Panc1 (cell line): Measurements from ENCODE around the gene KIF12. TPM values are rescaled to one million over a fixed set of nuclear protein-coding genes. Genes with fewer than 3 reads are reported as not detected.

Experiments used
- ATAC-seq: fragments of 200-7000 bp; cut with Tn5 transposase; 2 replicates; pipeline ENCODE4 v1.9.1; 2020; ENCODE audit warnings: mild to moderate bottlenecking, moderate library complexity
- BruUV-seq: library from RNA; stranded (reverse); fragments of 400-500 nt; replicated peaks from 2 replicates; lab custom pipeline; 2021; lab: Mats Ljungman, UMichigan
- CTCF ChIA-PET: fragments of 300-600 bp; sonication (Branson Sonifier 250); formaldehyde crosslinking; loops from one replicate; lab custom pipeline; 2022; ENCODE audit warnings: antibody characterized with exemption; lab: Charles Lee
- POLR2A ChIA-PET: fragments of 300-600 bp; sonication (Branson Sonifier 250); formaldehyde crosslinking; loops from one replicate; lab custom pipeline; 2022; ENCODE audit warnings: antibody characterized with exemption; lab: Charles Lee
- DNase-seq: peaks from one replicate; pipeline ENCODE4 v3.0.0-alpha.2; 2010; ENCODE audit warnings: low read depth, low spot score
- H3K27ac ChIP-seq: 2 replicates; pipeline ENCODE4 v1.5.1; 2011; ENCODE audit warnings: mild to moderate bottlenecking, low read length, inconsistent platforms
- H3K27me3 ChIP-seq: fragments of 200-500 bp; sonication (Bioruptor generic); 2 replicates; pipeline ENCODE4 v1.6.0; 2014; ENCODE audit warnings: low read length, inconsistent platforms; ENCODE audit not compliant: control insufficient read depth, insufficient read depth
- H3K36me3 ChIP-seq: fragments of 200-500 bp; sonication (Bioruptor generic); 2 replicates; pipeline ENCODE4 v1.5.1; 2014; ENCODE audit warnings: inconsistent platforms, mild to moderate bottlenecking, low read length, moderate library complexity; ENCODE audit not compliant: control insufficient read depth, insufficient read depth
- H3K4me1 ChIP-seq: 2 replicates; pipeline ENCODE4 v1.5.1; 2011; ENCODE audit warnings: inconsistent platforms, mild to moderate bottlenecking, low read length, moderate library complexity; ENCODE audit not compliant: control insufficient read depth, insufficient read depth
- H3K4me3 ChIP-seq, 2 experiments: 2 replicates each; pipeline ENCODE4 v1.5.1; 2011 to 2012; ENCODE audit warnings: low read depth in 2 of 2, low read length in 2 of 2, mild to moderate bottlenecking in 2 of 2, inconsistent platforms in 1 of 2, moderate library complexity in 1 of 2
- H3K9me3 ChIP-seq: fragments of 200-500 bp; sonication (Bioruptor generic); 2 replicates; pipeline ENCODE4 v1.5.1; 2014; ENCODE audit warnings: low read depth, mild to moderate bottlenecking, inconsistent platforms, low read length, moderate library complexity; ENCODE audit not compliant: control insufficient read depth, insufficient read depth
- POLR2AphosphoS5 ChIP-seq: IDR thresholded peaks from 2 replicates; pipeline ENCODE4 v1.6.1; 2012; ENCODE audit warnings: mild to moderate bottlenecking, low read depth, low read length, moderate library complexity
- SIN3A ChIP-seq: IDR thresholded peaks from 2 replicates; pipeline ENCODE4 v1.6.1; 2012; ENCODE audit warnings: low read depth, mild to moderate bottlenecking, low read length, moderate library complexity, borderline replicate concordance; ENCODE audit not compliant: insufficient read depth
- TCF7L2 ChIP-seq: IDR thresholded peaks from 2 replicates; pipeline ENCODE4 v1.6.1; 2011; ENCODE audit warnings: mild to moderate bottlenecking, low read depth, low read length, inconsistent platforms
- in situ Hi-C: cut with HindIII; loops from 2 replicates; pipeline ENCODE4 v1.10.0; 2016; ENCODE audit warnings: low sequenced_read_pairs, low pct_unique_long_range_greater_than_20kb
- intact Hi-C: fragments of 100-400 bp; cut with micrococcal nuclease; formaldehyde crosslinking; loops from one replicate; pipeline ENCODE4 v1.10.0; 2022; ENCODE audit not compliant: unreplicated experiment
- total RNA-seq: library from RNA; stranded (reverse); gene quantifications from one replicate; pipeline ENCODE4 v1.2.1, GENCODE V29; 2021; ENCODE audit not compliant: unreplicated experiment
- TF ChIP-seq, protein P1 (sequence below), 2 experiments: IDR thresholded peaks; 2 replicates each; pipeline ENCODE4 v1.6.1; 2011 to 2012; ENCODE audit warnings: low read depth in 2 of 2, control low read depth in 1 of 2, low read length in 1 of 2, mild to moderate bottlenecking in 1 of 2, moderate library complexity in 1 of 2; ENCODE audit not compliant: insufficient read depth in 1 of 2
- TF ChIP-seq, protein P2 (sequence below): fragments of 450-650 bp; IDR thresholded peaks from 2 replicates; pipeline ENCODE4 v1.5.1; 2017; ENCODE audit warnings: mild to moderate bottlenecking

Gene KIF12
- total RNA-seq, 1 experiment from 2014 or later, result 0.87 TPM

DNA sequence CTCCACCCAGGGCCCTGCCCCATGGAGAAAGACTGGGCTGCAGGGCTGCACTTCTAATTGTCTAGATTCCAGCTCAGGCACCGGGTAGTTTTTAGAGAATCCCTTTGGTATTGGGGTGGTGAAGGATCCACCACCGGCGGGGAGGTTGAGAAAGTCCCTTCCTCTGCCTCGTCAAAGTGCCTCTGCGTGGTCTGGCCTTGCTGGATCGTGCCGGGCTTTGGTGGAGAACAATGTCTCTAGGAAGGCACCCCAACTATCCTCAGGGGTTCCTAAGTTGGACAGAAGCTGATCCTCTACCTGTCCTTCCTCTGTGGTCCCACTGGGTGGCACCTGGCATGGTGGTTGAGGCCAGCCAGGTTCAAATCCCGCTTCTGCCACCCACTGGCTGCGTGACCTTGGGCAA, 13.7 kb downstream of the KIF12 start:
- Histone ChIP-seq H3K27ac (no peak overlapping the region), H3K4me3 (no peak overlapping the region), H3K9me3 (no peaks in the 10 kb centered on the region), H3K36me3 (no peaks in the 10 kb centered on the region), H3K4me1 (no peaks in the 10 kb centered on the region), H3K27me3 (no peaks in the 10 kb centered on the region)
- ATAC-seq, result no peak
- no TSS peak for BruUV-seq
- in situ Hi-C loops (no loop called here), intact Hi-C loops (no loop called here)
- DNase-seq, result no peak
- POLR2A ChIA-PET, result no interaction called here
- TF ChIP-seq TCF7L2 (no peak), POLR2AphosphoS5 (no peak), SIN3A (no peak)
- TF ChIP-seq, protein P1, sequence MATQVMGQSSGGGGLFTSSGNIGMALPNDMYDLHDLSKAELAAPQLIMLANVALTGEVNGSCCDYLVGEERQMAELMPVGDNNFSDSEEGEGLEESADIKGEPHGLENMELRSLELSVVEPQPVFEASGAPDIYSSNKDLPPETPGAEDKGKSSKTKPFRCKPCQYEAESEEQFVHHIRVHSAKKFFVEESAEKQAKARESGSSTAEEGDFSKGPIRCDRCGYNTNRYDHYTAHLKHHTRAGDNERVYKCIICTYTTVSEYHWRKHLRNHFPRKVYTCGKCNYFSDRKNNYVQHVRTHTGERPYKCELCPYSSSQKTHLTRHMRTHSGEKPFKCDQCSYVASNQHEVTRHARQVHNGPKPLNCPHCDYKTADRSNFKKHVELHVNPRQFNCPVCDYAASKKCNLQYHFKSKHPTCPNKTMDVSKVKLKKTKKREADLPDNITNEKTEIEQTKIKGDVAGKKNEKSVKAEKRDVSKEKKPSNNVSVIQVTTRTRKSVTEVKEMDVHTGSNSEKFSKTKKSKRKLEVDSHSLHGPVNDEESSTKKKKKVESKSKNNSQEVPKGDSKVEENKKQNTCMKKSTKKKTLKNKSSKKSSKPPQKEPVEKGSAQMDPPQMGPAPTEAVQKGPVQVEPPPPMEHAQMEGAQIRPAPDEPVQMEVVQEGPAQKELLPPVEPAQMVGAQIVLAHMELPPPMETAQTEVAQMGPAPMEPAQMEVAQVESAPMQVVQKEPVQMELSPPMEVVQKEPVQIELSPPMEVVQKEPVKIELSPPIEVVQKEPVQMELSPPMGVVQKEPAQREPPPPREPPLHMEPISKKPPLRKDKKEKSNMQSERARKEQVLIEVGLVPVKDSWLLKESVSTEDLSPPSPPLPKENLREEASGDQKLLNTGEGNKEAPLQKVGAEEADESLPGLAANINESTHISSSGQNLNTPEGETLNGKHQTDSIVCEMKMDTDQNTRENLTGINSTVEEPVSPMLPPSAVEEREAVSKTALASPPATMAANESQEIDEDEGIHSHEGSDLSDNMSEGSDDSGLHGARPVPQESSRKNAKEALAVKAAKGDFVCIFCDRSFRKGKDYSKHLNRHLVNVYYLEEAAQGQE (IDR thresholded peaks at IDR 0.05; ENCODE audit: insufficient read depth in 1 of 2, low read depth in 2 of 2, low read length in 1 of 2), result no peak
- CTCF ChIA-PET, result no interaction called here

DNA sequence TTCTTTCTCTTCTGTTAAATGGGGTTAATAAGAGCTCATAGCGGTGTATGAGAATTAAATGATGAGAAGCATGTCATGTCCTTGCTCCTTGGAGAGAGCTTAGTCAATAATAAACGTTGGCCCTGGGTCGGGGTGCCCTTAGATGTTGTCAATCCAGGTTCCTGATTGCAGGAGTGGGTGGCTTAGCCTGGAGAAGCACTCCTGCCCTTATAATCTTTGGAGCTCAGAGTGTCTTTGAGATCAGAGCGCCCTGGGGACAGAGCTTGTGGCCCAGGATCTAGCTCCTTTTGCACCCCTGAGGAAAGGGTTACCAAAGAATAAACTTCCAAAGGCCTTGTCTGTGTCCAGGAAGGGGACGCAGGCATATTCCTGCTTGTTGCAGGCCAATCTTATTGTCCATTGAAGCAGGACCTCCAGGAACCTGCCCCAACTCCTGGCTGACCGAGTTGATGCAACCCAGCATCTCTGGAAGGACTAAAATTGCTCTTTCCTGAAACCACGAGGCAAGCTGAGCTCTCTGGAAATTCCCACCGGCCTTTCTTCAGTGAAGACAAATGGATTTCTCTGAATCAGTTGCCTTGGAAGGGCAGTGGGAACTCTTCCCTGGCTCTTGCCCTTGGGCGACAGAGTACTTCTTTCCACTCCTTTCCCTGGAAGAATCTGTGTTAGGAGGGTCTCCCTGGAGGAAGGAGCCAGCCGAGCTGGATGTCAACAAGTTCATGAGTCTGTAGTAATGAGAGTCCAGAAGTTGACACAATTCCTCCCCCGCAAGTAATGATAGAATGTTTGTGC, 14.6 kb downstream of the KIF12 start:
- intact Hi-C loops, result loop anchor here (5.0 kb wide), 1 partner anchor 218 kb away; no protein-coding TSS in a partner anchor
- no peaks in the 10 kb centered on the region for H3K9me3 ChIP-seq
- ATAC-seq, result no peak
- no peaks in the 10 kb centered on the region for H3K27me3 ChIP-seq
- in situ Hi-C loops, result no loop called here
- no TSS peak for BruUV-seq
- no peak overlapping the region for H3K4me3 ChIP-seq
- CTCF ChIA-PET, result no interaction called here
- H3K4me1 ChIP-seq, result no peaks in the 10 kb centered on the region
- TF ChIP-seq TCF7L2 (no peak), POLR2AphosphoS5 (no peak), SIN3A (no peak)
- TF ChIP-seq, protein P2, sequence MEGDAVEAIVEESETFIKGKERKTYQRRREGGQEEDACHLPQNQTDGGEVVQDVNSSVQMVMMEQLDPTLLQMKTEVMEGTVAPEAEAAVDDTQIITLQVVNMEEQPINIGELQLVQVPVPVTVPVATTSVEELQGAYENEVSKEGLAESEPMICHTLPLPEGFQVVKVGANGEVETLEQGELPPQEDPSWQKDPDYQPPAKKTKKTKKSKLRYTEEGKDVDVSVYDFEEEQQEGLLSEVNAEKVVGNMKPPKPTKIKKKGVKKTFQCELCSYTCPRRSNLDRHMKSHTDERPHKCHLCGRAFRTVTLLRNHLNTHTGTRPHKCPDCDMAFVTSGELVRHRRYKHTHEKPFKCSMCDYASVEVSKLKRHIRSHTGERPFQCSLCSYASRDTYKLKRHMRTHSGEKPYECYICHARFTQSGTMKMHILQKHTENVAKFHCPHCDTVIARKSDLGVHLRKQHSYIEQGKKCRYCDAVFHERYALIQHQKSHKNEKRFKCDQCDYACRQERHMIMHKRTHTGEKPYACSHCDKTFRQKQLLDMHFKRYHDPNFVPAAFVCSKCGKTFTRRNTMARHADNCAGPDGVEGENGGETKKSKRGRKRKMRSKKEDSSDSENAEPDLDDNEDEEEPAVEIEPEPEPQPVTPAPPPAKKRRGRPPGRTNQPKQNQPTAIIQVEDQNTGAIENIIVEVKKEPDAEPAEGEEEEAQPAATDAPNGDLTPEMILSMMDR, result no peak
- TF ChIP-seq, protein P1 (IDR thresholded peaks at IDR 0.05; ENCODE audit: insufficient read depth in 1 of 2, low read depth in 2 of 2, low read length in 1 of 2), result no peak
- DNase-seq, result no peak
- no peak overlapping the region for H3K27ac ChIP-seq
- no peaks in the 10 kb centered on the region for H3K36me3 ChIP-seq
- POLR2A ChIA-PET, result no interaction called here
